Measurements from ENCODE around the gene CRAMP1. TPM values are rescaled to one million over a fixed set of nuclear protein-coding genes. Genes with fewer than 3 reads are reported as not detected.

CRAMP1 gene
- polyA plus RNA-seq, 2 of the 4 experiments (the other 2 are of a cell fraction) = 6.5 to 9.1 TPM

DNA sequence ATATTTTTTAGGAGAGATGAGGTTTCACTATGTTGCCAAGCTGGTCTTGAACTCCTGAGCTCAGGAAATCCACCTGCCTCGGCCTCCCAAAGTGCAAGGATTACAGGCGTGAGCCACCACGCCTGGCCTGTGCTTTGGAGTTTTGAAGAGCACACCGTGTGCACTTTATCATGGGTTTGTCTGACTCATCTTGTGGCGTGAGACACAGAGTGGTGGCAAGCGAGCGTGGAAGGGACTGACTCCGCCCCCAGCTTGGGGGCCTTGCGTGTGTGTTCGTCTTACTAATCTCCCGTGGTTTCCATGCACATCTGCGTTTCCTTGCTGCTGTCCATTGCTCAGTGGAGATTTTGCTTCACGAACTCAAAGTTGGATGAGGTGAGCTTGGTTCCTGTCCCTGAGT is 22.9 kb downstream of the CRAMP1 start:
- no peaks in the 10 kb centered on the region for H3K9me3 ChIP-seq
- DNase-seq (ENCODE audit: low read depth in 1 of 2, low spot score in 1 of 2) = no peak
- H3K27ac ChIP-seq = no peak overlapping the region
- ChIA-PET POLR2A (no interaction called here), CTCF (interaction anchor here (1.0 kb wide), 1 partner anchor 71 kb away, joined by 3 read pairs; no protein-coding TSS in a partner anchor)
- no peaks in the 10 kb centered on the region for H3K4me1 ChIP-seq
- ATAC-seq = no peak
- no peak overlapping the region for H3K4me3 ChIP-seq
- TF ChIP-seq, protein P1, sequence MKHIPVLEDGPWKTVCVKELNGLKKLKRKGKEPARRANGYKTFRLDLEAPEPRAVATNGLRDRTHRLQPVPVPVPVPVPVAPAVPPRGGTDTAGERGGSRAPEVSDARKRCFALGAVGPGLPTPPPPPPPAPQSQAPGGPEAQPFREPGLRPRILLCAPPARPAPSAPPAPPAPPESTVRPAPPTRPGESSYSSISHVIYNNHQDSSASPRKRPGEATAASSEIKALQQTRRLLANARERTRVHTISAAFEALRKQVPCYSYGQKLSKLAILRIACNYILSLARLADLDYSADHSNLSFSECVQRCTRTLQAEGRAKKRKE (CRISPR knock-in tag; IDR thresholded peaks at IDR 0.05; ENCODE audit: low read depth) = no peak
- TF ChIP-seq CBX2 (IDR thresholded peaks at IDR 0.05; ENCODE audit: borderline replicate concordance, low read depth) = no peak
- TF ChIP-seq NPAS2 (CRISPR knock-in tag; IDR thresholded peaks at IDR 0.05; ENCODE audit: borderline replicate concordance) = no peak
- no peak for TF ChIP-seq SREBF2 (IDR thresholded peaks at IDR 0.05)
- TF ChIP-seq, protein P2, sequence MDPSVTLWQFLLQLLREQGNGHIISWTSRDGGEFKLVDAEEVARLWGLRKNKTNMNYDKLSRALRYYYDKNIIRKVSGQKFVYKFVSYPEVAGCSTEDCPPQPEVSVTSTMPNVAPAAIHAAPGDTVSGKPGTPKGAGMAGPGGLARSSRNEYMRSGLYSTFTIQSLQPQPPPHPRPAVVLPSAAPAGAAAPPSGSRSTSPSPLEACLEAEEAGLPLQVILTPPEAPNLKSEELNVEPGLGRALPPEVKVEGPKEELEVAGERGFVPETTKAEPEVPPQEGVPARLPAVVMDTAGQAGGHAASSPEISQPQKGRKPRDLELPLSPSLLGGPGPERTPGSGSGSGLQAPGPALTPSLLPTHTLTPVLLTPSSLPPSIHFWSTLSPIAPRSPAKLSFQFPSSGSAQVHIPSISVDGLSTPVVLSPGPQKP (IDR thresholded peaks at IDR 0.05; ENCODE audit: low read depth, low read length) = no peak
- TF ChIP-seq, protein P3, sequence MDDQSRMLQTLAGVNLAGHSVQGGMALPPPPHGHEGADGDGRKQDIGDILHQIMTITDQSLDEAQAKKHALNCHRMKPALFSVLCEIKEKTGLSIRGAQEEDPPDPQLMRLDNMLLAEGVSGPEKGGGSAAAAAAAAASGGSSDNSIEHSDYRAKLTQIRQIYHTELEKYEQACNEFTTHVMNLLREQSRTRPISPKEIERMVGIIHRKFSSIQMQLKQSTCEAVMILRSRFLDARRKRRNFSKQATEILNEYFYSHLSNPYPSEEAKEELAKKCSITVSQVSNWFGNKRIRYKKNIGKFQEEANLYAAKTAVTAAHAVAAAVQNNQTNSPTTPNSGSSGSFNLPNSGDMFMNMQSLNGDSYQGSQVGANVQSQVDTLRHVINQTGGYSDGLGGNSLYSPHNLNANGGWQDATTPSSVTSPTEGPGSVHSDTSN (IDR thresholded peaks at IDR 0.05) = no peak
- TF ChIP-seq RAD21 (conservative IDR thresholded peaks at IDR 0.05 in 1 of 2, IDR thresholded peaks at IDR 0.05 in 1 of 2) = no peak
- TF ChIP-seq RCOR1 (IDR thresholded peaks at IDR 0.05; ENCODE audit: low read depth, low read length) = no peak
- TF ChIP-seq KDM1A (IDR thresholded peaks at IDR 0.05; ENCODE audit: low read depth) = no peak
- no peak for TF ChIP-seq POLR2A (IDR thresholded peaks at IDR 0.05; ENCODE audit: low read length)
- TF ChIP-seq NFE2L2 (conservative IDR thresholded peaks at IDR 0.05; ENCODE audit: low read length) = no peak
- TF ChIP-seq, protein P4, sequence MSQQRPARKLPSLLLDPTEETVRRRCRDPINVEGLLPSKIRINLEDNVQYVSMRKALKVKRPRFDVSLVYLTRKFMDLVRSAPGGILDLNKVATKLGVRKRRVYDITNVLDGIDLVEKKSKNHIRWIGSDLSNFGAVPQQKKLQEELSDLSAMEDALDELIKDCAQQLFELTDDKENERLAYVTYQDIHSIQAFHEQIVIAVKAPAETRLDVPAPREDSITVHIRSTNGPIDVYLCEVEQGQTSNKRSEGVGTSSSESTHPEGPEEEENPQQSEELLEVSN (IDR thresholded peaks at IDR 0.05; ENCODE audit: borderline replicate concordance, low read depth) = no peak
- TF ChIP-seq HEYL (CRISPR knock-in tag; IDR thresholded peaks at IDR 0.05) = no peak
- TF ChIP-seq BHLHE40 (IDR thresholded peaks at IDR 0.05; ENCODE audit: low read depth, low read length) = no peak
- TF ChIP-seq ZNF302 (CRISPR knock-in tag; IDR thresholded peaks at IDR 0.05) = no peak
- TF ChIP-seq RFX5 (IDR thresholded peaks at IDR 0.05) = no peak
- no peak for TF ChIP-seq JUN (IDR thresholded peaks at IDR 0.05)
- TF ChIP-seq, protein P5, sequence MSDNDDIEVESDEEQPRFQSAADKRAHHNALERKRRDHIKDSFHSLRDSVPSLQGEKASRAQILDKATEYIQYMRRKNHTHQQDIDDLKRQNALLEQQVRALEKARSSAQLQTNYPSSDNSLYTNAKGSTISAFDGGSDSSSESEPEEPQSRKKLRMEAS (IDR thresholded peaks at IDR 0.05) = no peak
- TF ChIP-seq CEBPB (IDR thresholded peaks at IDR 0.05) = no peak
- 97% methylated on average over 13 of the region's 13 CpGs for WGBS (ENCODE audit: missing lambda C conversion rate)
- FAIRE-seq = no peak
- H3K4me2 ChIP-seq = no peak overlapping the region

DNA sequence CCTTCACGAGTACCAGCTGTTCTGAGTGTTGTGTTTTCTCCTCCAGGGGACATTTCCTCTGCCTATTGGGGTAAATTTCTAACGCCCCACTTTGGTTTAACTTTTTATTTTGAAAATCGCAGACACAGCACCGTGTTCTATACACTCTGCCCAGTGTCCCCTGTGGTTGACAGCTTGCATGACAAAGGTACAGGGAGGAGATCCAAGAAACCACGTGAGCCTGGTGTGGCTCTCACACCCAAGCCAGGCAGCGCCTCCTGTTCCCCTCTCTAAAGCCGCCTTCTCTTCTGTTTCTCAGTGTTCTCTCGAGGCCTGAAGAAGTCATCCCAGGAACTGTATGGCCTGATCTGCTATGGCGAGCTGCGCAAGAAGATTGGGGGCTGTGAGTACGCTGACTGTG is 25.4 kb downstream of the CRAMP1 start:
- WGBS (ENCODE audit: missing lambda C conversion rate) = 95% methylated on average over 11 of the region's 11 CpGs
- DNase-seq (ENCODE audit: low read depth in 1 of 2, low spot score in 1 of 2) = no peak
- no peak for ATAC-seq
- Histone ChIP-seq H3K27ac (no peak overlapping the region), H3K4me3 (no peak overlapping the region), H3K4me2 (no peak overlapping the region), H3K9me3 (no peaks in the 10 kb centered on the region), H3K4me1 (no peaks in the 10 kb centered on the region)
- TF ChIP-seq CBX8 (IDR thresholded peaks at IDR 0.05) = no peak
- TF ChIP-seq FOXS1 (CRISPR knock-in tag; IDR thresholded peaks at IDR 0.05) = no peak
- no peak for TF ChIP-seq ZFP36 (IDR thresholded peaks at IDR 0.05; ENCODE audit: borderline replicate concordance, partially characterized antibody)
- no peak for TF ChIP-seq NPAS2 (CRISPR knock-in tag; IDR thresholded peaks at IDR 0.05; ENCODE audit: borderline replicate concordance)
- no peak for TF ChIP-seq CHD2 (IDR thresholded peaks at IDR 0.05; ENCODE audit: low read length, partially characterized antibody)
- no peak for TF ChIP-seq ZC3H11A (IDR thresholded peaks at IDR 0.05)
- TF ChIP-seq TP53 (CRISPR knock-in tag; IDR thresholded peaks at IDR 0.05) = no peak
- TF ChIP-seq BHLHE40 (IDR thresholded peaks at IDR 0.05; ENCODE audit: low read depth, low read length) = no peak
- no peak for TF ChIP-seq GATA3 (IDR thresholded peaks at IDR 0.05; ENCODE audit: borderline replicate concordance)
- CTCF ChIA-PET = interaction anchor here (1.5 kb wide), 1 partner anchor 135 kb away, joined by 4 read pairs; the partner anchor contains the start of genes EME2 and MRPS34
- no peak for FAIRE-seq
- POLR2A ChIA-PET = interaction anchor here (0.6 kb wide), 1 partner anchor 21 kb away, joined by 4 read pairs; no protein-coding TSS in a partner anchor
